H1 (cell line): ENCODE measurements around the gene SLAMF6. TPM values are rescaled to one million over a fixed set of nuclear protein-coding genes. Genes with fewer than 3 reads are reported as not detected.
A peak's percentile ranks its signal among the peaks of the same experiment; 100 is the strongest.

Source experiments
- CTCF ChIA-PET: fragments of 300-600 bp; sonication (Branson Sonifier 250); formaldehyde crosslinking; loops from one replicate; lab custom pipeline; 2021; ENCODE audit not compliant: partially characterized antibody; lab: Charles Lee
- POLR2A ChIA-PET: fragments of 300-600 bp; sonication (Branson Sonifier 250); formaldehyde crosslinking; loops from one replicate; lab custom pipeline; 2021; ENCODE audit warnings: inconsistent platforms; ENCODE audit not compliant: partially characterized antibody; lab: Charles Lee
- DNase-seq, 2 experiments: peaks; one replicate each; pipeline versions ENCODE4 v3.0.0 to v3.0.0-alpha.2; 2010 to 2022; ENCODE audit warnings: low spot score in 2 of 2, low read depth in 1 of 2, mixed read lengths in 1 of 2
- FAIRE-seq: peaks from 2 replicates; lab custom pipeline; 2011; peaks lifted over from hg19 to GRCh38; lab: Jason Lieb, UNC
- H2AFZ ChIP-seq: 2 replicates; pipeline ENCODE4 v1.8.1; 2012; ENCODE audit warnings: low read length, inconsistent platforms
- H2AK5ac ChIP-seq: 2 replicates; pipeline ENCODE4 v1.6.1; 2013; ENCODE audit warnings: low read depth, low read length
- H2BK120ac ChIP-seq: replicated peaks from 2 replicates; pipeline ENCODE3; 2013; ENCODE audit warnings: low read depth, low read length, inconsistent platforms
- H2BK12ac ChIP-seq: 2 replicates; pipeline ENCODE4 v1.6.1; 2013; ENCODE audit warnings: low read depth, low read length
- H2BK15ac ChIP-seq: 2 replicates; pipeline ENCODE4 v1.6.1; 2013; ENCODE audit warnings: low read length
- H2BK20ac ChIP-seq: 2 replicates; pipeline ENCODE4 v1.6.1; 2013; ENCODE audit warnings: low read length
- H2BK5ac ChIP-seq: 2 replicates; pipeline ENCODE4 v1.6.1; 2013; ENCODE audit warnings: low read depth, low read length
- H3K14ac ChIP-seq: 2 replicates; pipeline ENCODE4 v1.6.1; 2013; ENCODE audit warnings: inconsistent platforms; ENCODE audit not compliant: insufficient read length
- H3K18ac ChIP-seq: 2 replicates; pipeline ENCODE4 v1.6.1; 2013; ENCODE audit warnings: low read length; ENCODE audit errors: extremely low read depth
- H3K23ac ChIP-seq: 2 replicates; pipeline ENCODE4 v1.6.1; 2013; ENCODE audit warnings: inconsistent platforms; ENCODE audit not compliant: insufficient read length
- H3K23me2 ChIP-seq: 2 replicates; pipeline ENCODE4 v1.6.1; 2013; ENCODE audit warnings: low read depth, low read length
- H3K27ac ChIP-seq: 2 replicates; pipeline ENCODE4 v1.6.1; 2011; ENCODE audit warnings: low read depth, low read length, inconsistent platforms
- H3K27me3 ChIP-seq, 4 experiments: replicated peaks in 1 of 4; 1 replicate in 1 of 4; 2 replicates in 3 of 4; pipeline versions ENCODE4 v1.6.1 to v1.8.1; 2011 to 2013; ENCODE audit warnings: low read length in 3 of 4, mild to moderate bottlenecking in 3 of 4, inconsistent platforms in 2 of 4, mixed read lengths in 2 of 4, moderate library complexity in 1 of 4; ENCODE audit not compliant: control insufficient read depth in 3 of 4, insufficient read depth in 3 of 4; ENCODE audit errors: extremely low read depth in 1 of 4
- H3K36me3 ChIP-seq, 4 experiments: 2 replicates each; pipeline versions ENCODE4 v1.6.1 to v1.8.1; 2011 to 2013; ENCODE audit warnings: mild to moderate bottlenecking in 4 of 4, low read length in 3 of 4, moderate library complexity in 2 of 4, control low read depth in 1 of 4, inconsistent platforms in 1 of 4; ENCODE audit not compliant: insufficient read depth in 4 of 4, control insufficient read depth in 2 of 4
- H3K4ac ChIP-seq: replicated peaks from 2 replicates; pipeline ENCODE3; 2013; ENCODE audit warnings: low read length, low read depth, mixed read lengths, inconsistent platforms; ENCODE audit not compliant: insufficient read length
- H3K4me1 ChIP-seq, 4 experiments: replicated peaks in 1 of 4; 1 replicate in 1 of 4; 2 replicates in 3 of 4; pipeline versions ENCODE4 v1.6.1 to v1.8.1; 2011 to 2013; ENCODE audit warnings: low read length in 3 of 4, inconsistent platforms in 2 of 4, mixed read lengths in 1 of 4; ENCODE audit not compliant: insufficient read depth in 4 of 4, control insufficient read depth in 3 of 4
- H3K4me2 ChIP-seq, 2 experiments: 2 replicates each; pipeline versions ENCODE4 v1.6.1 to v1.8.1; 2011 to 2013; ENCODE audit warnings: low read depth in 2 of 2, low read length in 2 of 2, control low read depth in 1 of 2, inconsistent platforms in 1 of 2, mild to moderate bottlenecking in 1 of 2; ENCODE audit not compliant: insufficient read depth in 1 of 2
- H3K4me3 ChIP-seq, 4 experiments: fragments of 200-600, 300-600 bp in 1 of 4; sonication (generic), shearing (Covaris generic), sonication (Bioruptor Twin) in 1 of 4; 2 replicates each; pipeline versions ENCODE4 v1.5.1 to v1.8.1; 2011 to 2016; ENCODE audit warnings: low read length in 4 of 4, low read depth in 3 of 4, control low read depth in 2 of 4, inconsistent platforms in 2 of 4, mild to moderate bottlenecking in 2 of 4, mixed read lengths in 1 of 4, moderate library complexity in 1 of 4; ENCODE audit not compliant: insufficient read depth in 2 of 4; ENCODE audit errors: extremely low read depth in 1 of 4
- H3K56ac ChIP-seq: replicated peaks from 2 replicates; pipeline ENCODE3; 2013; ENCODE audit warnings: low read depth, mild to moderate bottlenecking, mixed read lengths, low read length, inconsistent platforms; ENCODE audit not compliant: insufficient read length
- H3K79me1 ChIP-seq: 2 replicates; pipeline ENCODE4 v1.6.1; 2013; ENCODE audit warnings: low read depth, low read length, control low read depth
- H3K79me2 ChIP-seq, 2 experiments: 2 replicates each; pipeline versions ENCODE4 v1.6.1 to v1.8.1; 2012 to 2013; ENCODE audit warnings: low read length in 2 of 2, mild to moderate bottlenecking in 2 of 2, inconsistent platforms in 1 of 2; ENCODE audit not compliant: insufficient read depth in 2 of 2, control insufficient read depth in 1 of 2
- H3K9ac ChIP-seq, 4 experiments: replicated peaks in 1 of 4; 1 replicate in 1 of 4; 2 replicates in 3 of 4; pipeline versions ENCODE4 v1.6.1 to v1.8.1; 2011 to 2013; ENCODE audit warnings: low read depth in 3 of 4, low read length in 3 of 4, control low read depth in 2 of 4, mild to moderate bottlenecking in 2 of 4, moderate library complexity in 2 of 4, inconsistent platforms in 1 of 4; ENCODE audit errors: extremely low read depth in 1 of 4
- H3K9me3 ChIP-seq, 2 experiments: 2 replicates each; pipeline versions ENCODE4 v1.6.1 to v1.8.1; 2012 to 2013; ENCODE audit warnings: mild to moderate bottlenecking in 2 of 2, moderate library complexity in 2 of 2, control low read depth in 1 of 2, inconsistent platforms in 1 of 2, low read depth in 1 of 2, low read length in 1 of 2, mixed read lengths in 1 of 2; ENCODE audit not compliant: insufficient read depth in 2 of 2
- H4K20me1 ChIP-seq, 2 experiments: replicated peaks in 1 of 2; 2 replicates each; pipeline versions ENCODE3 to v1.8.1; 2011 to 2013; ENCODE audit warnings: inconsistent platforms in 2 of 2, low read length in 2 of 2, mild to moderate bottlenecking in 1 of 2; ENCODE audit not compliant: insufficient read depth in 2 of 2, control insufficient read depth in 1 of 2
- H4K5ac ChIP-seq: 2 replicates; pipeline ENCODE4 v1.6.1; 2013; ENCODE audit warnings: low read length, low read depth, mixed read lengths, inconsistent platforms; ENCODE audit not compliant: insufficient read length
- H4K8ac ChIP-seq: 2 replicates; pipeline ENCODE4 v1.8.0; 2013; ENCODE audit warnings: mild to moderate bottlenecking, moderate library complexity, low read length, inconsistent platforms; ENCODE audit not compliant: insufficient read depth; ENCODE audit errors: extremely low read depth
- H4K91ac ChIP-seq: replicated peaks from 2 replicates; pipeline ENCODE3; 2013; ENCODE audit warnings: low read length, mixed read lengths, inconsistent platforms; ENCODE audit not compliant: insufficient read length
- CBX5 ChIP-seq: fragments of 300-800, 300-1000 bp; sonication (generic); IDR thresholded peaks from 2 replicates; pipeline ENCODE4 v1.7.1; 2016; ENCODE audit warnings: antibody characterized with exemption, low read length, low read depth
- GTF2F1 ChIP-seq: IDR thresholded peaks from 2 replicates; pipeline ENCODE4 v1.6.1; 2012; ENCODE audit warnings: low read depth, low read length, improper control_type of control experiment, borderline replicate concordance
- NANOG ChIP-seq: IDR thresholded peaks from 2 replicates; pipeline ENCODE4 v1.6.1; 2011; ENCODE audit warnings: low read length, low read depth, mild to moderate bottlenecking, inconsistent platforms; ENCODE audit not compliant: insufficient read depth, poor library complexity, severe bottlenecking
- POLR2A ChIP-seq, 2 experiments: IDR thresholded peaks; 1 replicate in 1 of 2; 2 replicates in 1 of 2; pipeline ENCODE4 v1.6.1; 2011; ENCODE audit warnings: low read depth in 2 of 2, low read length in 2 of 2, mild to moderate bottlenecking in 2 of 2; ENCODE audit errors: control extremely low read depth in 1 of 2
- RAD21 ChIP-seq, 2 experiments: IDR thresholded peaks in 1 of 2; conservative IDR thresholded peaks in 1 of 2; 2 replicates each; pipeline ENCODE4 v1.6.1; 2011; ENCODE audit warnings: low read depth in 2 of 2, low read length in 2 of 2, improper control_type of control experiment in 1 of 2, inconsistent platforms in 1 of 2, mild to moderate bottlenecking in 1 of 2, moderate library complexity in 1 of 2
- RFX5 ChIP-seq: IDR thresholded peaks from 2 replicates; pipeline ENCODE4 v1.6.1; 2011; ENCODE audit warnings: low read depth, low read length, improper control_type of control experiment, borderline replicate concordance
- RNF2 ChIP-seq: fragments of 200-900, 300-1000 bp; sonication (generic); IDR thresholded peaks from 2 replicates; pipeline ENCODE4 v1.7.1; 2016; ENCODE audit warnings: borderline replicate concordance, low read depth, mild to moderate bottlenecking, antibody characterized with exemption, low read length; ENCODE audit not compliant: poor library complexity, severe bottlenecking; ENCODE audit errors: missing control alignments
- SAP30 ChIP-seq: fragments of 300-600 bp; sonication (generic); IDR thresholded peaks from 2 replicates; pipeline ENCODE4 v1.7.1; 2012; ENCODE audit warnings: low read length, moderate library complexity, mild to moderate bottlenecking, inconsistent platforms; ENCODE audit not compliant: insufficient read depth, insufficient replicate concordance
- SUZ12 ChIP-seq: fragments of 200-600 bp; sonication (generic); IDR thresholded peaks from 2 replicates; pipeline ENCODE4 v1.6.1; 2012; ENCODE audit warnings: mild to moderate bottlenecking, inconsistent platforms, low read length, moderate library complexity, mixed read lengths
- TAF7 ChIP-seq: optimal IDR thresholded peaks from 2 replicates; pipeline ENCODE3; 2011; ENCODE audit warnings: low read depth, mild to moderate bottlenecking, inconsistent platforms, low read length, moderate library complexity, borderline replicate concordance
- TBP ChIP-seq: IDR thresholded peaks from 2 replicates; pipeline ENCODE4 v1.6.1; 2011; ENCODE audit warnings: low read depth, low read length, improper control_type of control experiment
- whole genome bisulfite sequencing, 2 experiments: shearing (Covaris generic) in 1 of 2; methylation state at CpG; one replicate each; pipeline versions ENCODE4 v1.1.6 to v1.1.7; 2013 to 2015; ENCODE audit warnings: low lambda C conversion rate in 2 of 2, mixed read lengths in 2 of 2, inconsistent platforms in 1 of 2, low coverage in 1 of 2, missing lambda C conversion rate in 1 of 2; ENCODE audit not compliant: insufficient replicate concordance in 2 of 2, insufficient coverage in 1 of 2, insufficient read length in 1 of 2; ENCODE audit errors: extremely low coverage in 1 of 2, missing lambda C conversion rate in 1 of 2; 5-methylcytosine and 5-hydroxymethylcytosine counted together
- polyA plus RNA-seq, 7 experiments: library from polyadenylated mRNA; depleted of rRNA in 3 of 7; stranded (reverse) in 5 of 7; unstranded in 2 of 7; fragments of >200 nt in 5 of 7; fragments of 200-250 nt in 2 of 7; gene quantifications; 1 replicate in 5 of 7; 2 replicates in 1 of 7; 4 replicates in 1 of 7; pipeline versions ENCODE4 v1.2.1 to v1.2.3, GENCODE V29; 2011 to 2013; ENCODE audit warnings: missing spikeins in 2 of 7, mixed read lengths in 2 of 7
- total RNA-seq: library from RNA; stranded (reverse); fragmentation: NEBNext Ultra II Directional; extraction: Animal tissue kit (Norgen Biotek cat#: 25700); gene quantifications from 2 replicates; pipeline ENCODE4 v1.2.1, GENCODE V29; 2021

The SLAMF6 gene
- total and polyA plus RNA-seq, 2 of the 8 experiments (the other 6 are each of a cell fraction or from before 2014, with no cell fraction given), result not detected

- H3K4me3 ChIP-seq, result no peak overlapping the region
- no peak overlapping the region; the same call in 1 of the 2 replicates for H2BK15ac ChIP-seq
- H2BK120ac ChIP-seq, result no peak overlapping the region
- ChIA-PET CTCF (interaction anchor here (0.9 to 1.1 kb wide), 2 partner anchors 13 to 42 kb away, joined by 3 read pairs; no protein-coding TSS in a partner anchor), POLR2A (no interaction called here)
- H3K27ac ChIP-seq, result no peak overlapping the region
- H3K23me2 ChIP-seq, result peaks cover 2% of the 10 kb centered on the region; the same call in 1 of the 2 replicates
- H4K20me1 ChIP-seq, result no peaks in the 10 kb centered on the region
- no peak overlapping the region for H2BK20ac ChIP-seq
- H3K79me1 ChIP-seq, result no peaks in the 10 kb centered on the region
- no peak overlapping the region for H2BK12ac ChIP-seq
- no peak overlapping the region for H3K4ac ChIP-seq
- H3K79me2 ChIP-seq, result no peaks in the 10 kb centered on the region
- H4K5ac ChIP-seq, result no peak overlapping the region
- H3K4me1 ChIP-seq, result peaks cover 0 to 3% (median 3%) of the 10 kb centered on the region in 4 experiments; a peak in 3 of 7 replicates
- H3K36me3 ChIP-seq, result no peaks in the 10 kb centered on the region
- FAIRE-seq (no peak), DNase-seq (no peak)
- H3K4me2 ChIP-seq, result no peak overlapping the region
- no peaks in the 10 kb centered on the region for H3K9me3 ChIP-seq
- no peak overlapping the region for H4K8ac ChIP-seq
- no peak overlapping the region for H2AK5ac ChIP-seq
- H3K23ac ChIP-seq, result no peak overlapping the region
- H3K27me3 ChIP-seq, result no peaks in the 10 kb centered on the region
- 90% methylated on average over 4 of the region's 4 CpGs; no CpG with 5 or more reads in 1 of the 2 experiments for WGBS, 2 experiments
- no peak overlapping the region for H3K18ac ChIP-seq
- no peak overlapping the region for H2BK5ac ChIP-seq
- H3K9ac ChIP-seq, result no peak overlapping the region
- H3K56ac ChIP-seq, result no peak overlapping the region
- H4K91ac ChIP-seq, result no peak overlapping the region
- no peak overlapping the region for H3K14ac ChIP-seq
- H2AFZ ChIP-seq, result 0 out of 2 replicates have a peak overlapping the region, but pooled peaks have one; percentile 2
- TF ChIP-seq GTF2F1 (no peak), NANOG (no peak), SAP30 (no peak), SUZ12 (no peak), RNF2 (no peak), RAD21 (IDR thresholded peaks at IDR 0.05 in 1 of 2, conservative IDR thresholded peaks at IDR 0.05 in 1 of 2; ENCODE audit: low read depth in 2 of 2, low read length in 2 of 2) (no peak), RFX5 (no peak), POLR2A (IDR thresholded peaks at IDR 0.05; ENCODE audit: control extremely low read depth in 1 of 2, low read depth in 2 of 2, low read length in 2 of 2) (no peak), TBP (no peak), TAF7 (no peak), CBX5 (no peak)
Observed at GRCh38 chr1:160488347-160489058, 34.6 kb downstream of the SLAMF6 start.
